Astrocyte (in vitro differentiated cells and primary cell): ENCODE results near the gene PEA15.

ENCODE experiments used
- EZH2 ChIP-seq: IDR thresholded peaks from 2 replicates; pipeline ENCODE4 v1.6.1; 2012; ENCODE audit warnings: mild to moderate bottlenecking, low read length, inconsistent platforms; ENCODE audit not compliant: insufficient read depth
- TF ChIP-seq, protein P1 (sequence below): IDR thresholded peaks from 2 replicates; pipeline ENCODE4 v1.5.1; 2011; ENCODE audit warnings: low read depth, mild to moderate bottlenecking, inconsistent platforms, low read length, moderate library complexity; ENCODE audit not compliant: insufficient read depth

DNA sequence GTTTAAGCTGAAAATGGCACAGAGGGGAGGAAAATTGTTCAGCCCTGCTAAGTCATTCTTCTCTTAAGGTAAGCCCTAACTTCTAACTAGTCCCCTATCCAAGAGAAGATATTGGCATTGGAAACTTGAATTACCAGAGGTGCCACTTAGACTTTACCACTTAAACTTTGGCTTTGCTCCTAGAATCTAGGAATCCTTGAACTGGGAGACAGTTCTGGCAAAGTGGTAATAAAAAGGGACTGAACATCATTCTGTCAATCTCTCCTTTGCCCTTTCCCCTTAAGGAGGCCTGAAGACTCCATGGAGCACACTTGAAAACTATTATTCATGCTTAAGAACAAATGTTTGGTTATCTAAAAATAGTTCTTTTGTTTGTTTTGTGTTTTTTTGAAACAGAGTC is 45.3 kb upstream of the PEA15 start:
- TF ChIP-seq, protein P1, sequence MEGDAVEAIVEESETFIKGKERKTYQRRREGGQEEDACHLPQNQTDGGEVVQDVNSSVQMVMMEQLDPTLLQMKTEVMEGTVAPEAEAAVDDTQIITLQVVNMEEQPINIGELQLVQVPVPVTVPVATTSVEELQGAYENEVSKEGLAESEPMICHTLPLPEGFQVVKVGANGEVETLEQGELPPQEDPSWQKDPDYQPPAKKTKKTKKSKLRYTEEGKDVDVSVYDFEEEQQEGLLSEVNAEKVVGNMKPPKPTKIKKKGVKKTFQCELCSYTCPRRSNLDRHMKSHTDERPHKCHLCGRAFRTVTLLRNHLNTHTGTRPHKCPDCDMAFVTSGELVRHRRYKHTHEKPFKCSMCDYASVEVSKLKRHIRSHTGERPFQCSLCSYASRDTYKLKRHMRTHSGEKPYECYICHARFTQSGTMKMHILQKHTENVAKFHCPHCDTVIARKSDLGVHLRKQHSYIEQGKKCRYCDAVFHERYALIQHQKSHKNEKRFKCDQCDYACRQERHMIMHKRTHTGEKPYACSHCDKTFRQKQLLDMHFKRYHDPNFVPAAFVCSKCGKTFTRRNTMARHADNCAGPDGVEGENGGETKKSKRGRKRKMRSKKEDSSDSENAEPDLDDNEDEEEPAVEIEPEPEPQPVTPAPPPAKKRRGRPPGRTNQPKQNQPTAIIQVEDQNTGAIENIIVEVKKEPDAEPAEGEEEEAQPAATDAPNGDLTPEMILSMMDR: no peak
- no peak for TF ChIP-seq EZH2
